Psoas muscle (tissue), 8 donors: Measurements from ENCODE around the gene TMEM174. TPM values are rescaled to one million over a fixed set of nuclear protein-coding genes. Genes with fewer than 3 reads are reported as not detected.

ENCODE experiments used
- ATAC-seq, 4 donors: fragments of 200-7000 bp; cut with Tn5 transposase; one replicate each; pipeline ENCODE4 v1.9.1; 2020; ENCODE audit warnings: moderate library complexity in 3 of 4, mild to moderate bottlenecking in 2 of 4
- DNase-seq, 2 donors: peaks; one replicate each; pipeline ENCODE4 v3.0.0-alpha.2; 2020
- H3K27ac ChIP-seq: fragments of 200-600 bp; one replicate; pipeline ENCODE4 v1.8.0; 2022
- H3K27me3 ChIP-seq, 3 donors: fragments of 200-600 bp in 1 of 3; one replicate each; pipeline versions ENCODE4 v1.6.1 to v1.8.0; 2013 to 2022; ENCODE audit warnings: low read length in 2 of 3, mild to moderate bottlenecking in 2 of 3, moderate library complexity in 1 of 3; ENCODE audit not compliant: insufficient read depth in 3 of 3
- H3K36me3 ChIP-seq, 2 donors: fragments of 200-600 bp in 1 of 2; one replicate each; pipeline versions ENCODE4 v1.6.1 to v1.8.0; 2013 to 2022; ENCODE audit warnings: low read depth in 1 of 2, mild to moderate bottlenecking in 1 of 2, moderate library complexity in 1 of 2; ENCODE audit not compliant: insufficient read depth in 1 of 2
- H3K4me1 ChIP-seq: fragments of 200-600 bp; one replicate; pipeline ENCODE4 v1.8.0; 2022
- H3K4me3 ChIP-seq: fragments of 200-600 bp; one replicate; pipeline ENCODE4 v1.8.0; 2022; ENCODE audit warnings: mild to moderate bottlenecking
- H3K9me3 ChIP-seq: fragments of 200-600 bp; one replicate; pipeline ENCODE4 v1.8.0; 2022
- CTCF ChIP-seq: fragments of 200-600 bp; IDR thresholded peaks from one replicate; pipeline ENCODE4 v1.8.0; 2022; ENCODE audit warnings: antibody characterized with exemption
- WGBS, 3 donors: extraction: QIAGEN DNeasy Blood & Tissue Kit; methylation state at CpG; one replicate each; pipeline versions ENCODE4 v1.1.6 to v1.1.7; 2013; 5-methylcytosine and 5-hydroxymethylcytosine counted together
- intact Hi-C, 2 donors: fragments of 100-400 bp; cut with DNase I; formaldehyde crosslinking; loops; one replicate each; pipeline versions ENCODE4 v1.11.0 to v1.14.2; 2022
- polyA plus RNA-seq, 3 donors: library from polyadenylated mRNA; stranded (reverse); fragments of 200-250 nt; gene quantifications; one replicate each; pipeline ENCODE4 v1.2.3, GENCODE V29; 2013
- total RNA-seq, 4 donors: library from RNA; stranded (reverse); fragmentation: NEBNext Ultra II Directional in 2 of 4; extraction: Animal tissue kit (Norgen Biotek cat#: 25700) in 2 of 4; gene quantifications; one replicate each; pipeline versions ENCODE4 v1.2.1 to v1.2.4, GENCODE V29; 2021 to 2023
- donor health status: healthy with polysubstance abuse.
- donor health status: DM: no; HTN: no; CAD: no; lungs with moderate emphysema.
- donor health status: Bipolar disorder and iron deficiency.
- donor health status: healthy.
- donor health status: DM: yes; HTN: yes; CAD: no.
- donor health status: DM: no; HTN: no; CAD: no.
- donor health status: DM: no; HTN: no; CAD: no.
- donor health status: DM: yes; HTN: yes; CAD: no.

Gene TMEM174
- total and polyA plus RNA-seq, 7 donors: not detected

GRCh38 chr5:73140801-73141200 is 32.2 kb upstream of the TMEM174 start:
- intact Hi-C loops: no loop called here

GRCh38 chr5:73142035-73142434 is 31.0 kb upstream of the TMEM174 start:
- WGBS, 3 donors: 72 to 80% (median 79%) methylated on average over 8 of the region's 8 CpGs
- Histone ChIP-seq H3K4me3 (no peak overlapping the region), H3K36me3 (no peaks in the 10 kb centered on the region), H3K27me3 (peaks cover 0 to 7% (median 2%) of the 10 kb centered on the region in 3 donors), H3K4me1 (no peaks in the 10 kb centered on the region), H3K27ac (no peak overlapping the region), H3K9me3 (no peaks in the 10 kb centered on the region)
- no peak for TF ChIP-seq CTCF
- intact Hi-C loops: no loop called here
- ATAC-seq: no peak
- DNase-seq: no peak

More at GRCh38 chr5:73140801-73141200, 32.2 kb upstream of the TMEM174 start:
- Histone ChIP-seq H3K9me3 (no peaks in the 10 kb centered on the region), H3K4me1 (no peaks in the 10 kb centered on the region), H3K4me3 (no peak overlapping the region), H3K27ac (no peak overlapping the region), H3K36me3 (no peaks in the 10 kb centered on the region), H3K27me3 (peaks cover 0 to 14% (median 1%) of the 10 kb centered on the region in 3 donors)
- WGBS, 3 donors: 95 to 100% (median 100%) methylated on average over 1 of the region's 1 CpG
- TF ChIP-seq CTCF: no peak
- no peak for ATAC-seq
- no peak for DNase-seq

GRCh38 chr5:73143716-73144115 is 29.3 kb upstream of the TMEM174 start:
- Histone ChIP-seq H3K4me3 (no peak overlapping the region), H3K27ac (no peak overlapping the region), H3K9me3 (no peaks in the 10 kb centered on the region), H3K27me3 (peaks cover 0 to 2% (median 0%) of the 10 kb centered on the region in 3 donors), H3K36me3 (no peaks in the 10 kb centered on the region), H3K4me1 (no peaks in the 10 kb centered on the region)
- TF ChIP-seq CTCF: no peak
- DNase-seq (no peak), ATAC-seq (no peak)
- WGBS, 3 donors: 28 to 38% (median 34%) methylated on average over 6 of the region's 6 CpGs
- intact Hi-C loops: no loop called here

GRCh38 chr5:73149540-73149939 is 23.5 kb upstream of the TMEM174 start:
- Histone ChIP-seq H3K27me3 (peaks cover 0 to 2% (median 0%) of the 10 kb centered on the region in 3 donors), H3K36me3 (no peaks in the 10 kb centered on the region), H3K4me1 (no peaks in the 10 kb centered on the region), H3K4me3 (no peak overlapping the region), H3K27ac (no peak overlapping the region), H3K9me3 (no peaks in the 10 kb centered on the region)
- DNase-seq (no peak), ATAC-seq (no peak)
- WGBS, 3 donors: 54 to 94% (median 58%) methylated on average over 3 of the region's 3 CpGs
- no peak for TF ChIP-seq CTCF
- intact Hi-C loops: no loop called here

- no peak overlapping the region for H3K4me3 ChIP-seq
- intact Hi-C loops: no loop called here
- H3K4me1 ChIP-seq: no peaks in the 10 kb centered on the region
- H3K36me3 ChIP-seq: no peaks in the 10 kb centered on the region
- WGBS, 3 donors: 69 to 77% (median 74%) methylated on average over 7 of the region's 7 CpGs
- peaks cover 0 to 2% (median 0%) of the 10 kb centered on the region in 3 donors for H3K27me3 ChIP-seq
- TF ChIP-seq CTCF: no peak
- ATAC-seq: no peak
- DNase-seq: no peak
- H3K27ac ChIP-seq: no peak overlapping the region
- no peaks in the 10 kb centered on the region for H3K9me3 ChIP-seq
Observed at GRCh38 chr5:73150876-73151275, 22.1 kb upstream of the TMEM174 start.
